Heart left ventricle (tissue), 16 donors: ENCODE results near the gene GTPBP6. TPM values are rescaled to one million over a fixed set of nuclear protein-coding genes. Genes with fewer than 3 reads are reported as not detected.

Experiments
- ATAC-seq, 4 donors: fragments of 200-7000 bp; cut with Tn5 transposase; one replicate each; pipeline ENCODE4 v1.9.1; 2020 to 2022; ENCODE audit warnings: moderate library complexity in 4 of 4, mild to moderate bottlenecking in 3 of 4, moderate number of reproducible peaks in 1 of 4
- DNase-seq, 5 donors: peaks; one replicate each; pipeline ENCODE4 v3.0.0-alpha.2; 2020
- H3K27ac ChIP-seq, 12 donors: fragments of 200-600 bp; sonication (generic) in 4 of 12; one replicate each; pipeline versions ENCODE4 v1.5.0 to v1.8.0; 2016 to 2022; ENCODE audit warnings: mild to moderate bottlenecking in 2 of 12
- H3K27me3 ChIP-seq, 9 donors: fragments of 200-600 bp; sonication (generic) in 2 of 9; one replicate each; pipeline versions ENCODE4 v1.5.1 to v1.8.0; 2016 to 2022; ENCODE audit warnings: mild to moderate bottlenecking in 3 of 9
- H3K36me3 ChIP-seq, 9 donors: fragments of 200-600 bp; sonication (generic) in 2 of 9; one replicate each; pipeline versions ENCODE4 v1.5.0 to v1.8.0; 2018 to 2022; ENCODE audit warnings: mild to moderate bottlenecking in 2 of 9
- H3K4me1 ChIP-seq, 12 donors: fragments of 200-600 bp; sonication (generic) in 4 of 12; one replicate each; pipeline versions ENCODE4 v1.5.0 to v1.8.0; 2016 to 2022; ENCODE audit warnings: mild to moderate bottlenecking in 3 of 12
- H3K4me3 ChIP-seq, 12 donors: fragments of 200-600 bp; sonication (generic) in 4 of 12; one replicate each; pipeline versions ENCODE4 v1.5.0 to v1.8.0; 2017 to 2022; ENCODE audit warnings: mild to moderate bottlenecking in 9 of 12, moderate library complexity in 4 of 12
- H3K9me3 ChIP-seq, 12 donors: fragments of 200-600 bp; sonication (generic) in 4 of 12; one replicate each; pipeline versions ENCODE4 v1.5.0 to v1.8.0; 2016 to 2022; ENCODE audit warnings: mild to moderate bottlenecking in 1 of 12
- POLR2A ChIP-seq, 2 donors: fragments of 450-650 bp; IDR thresholded peaks; one replicate each; pipeline ENCODE4 v1.6.1; 2017; ENCODE audit warnings: antibody characterized with exemption in 2 of 2, mild to moderate bottlenecking in 2 of 2, moderate library complexity in 2 of 2
- WGBS, 4 donors: extraction: QIAGEN DNeasy Blood & Tissue Kit in 2 of 4; methylation state at CpG; one replicate each; pipeline versions ENCODE4 v1.1.5 to v1.1.7; 2013 to 2018; 5-methylcytosine and 5-hydroxymethylcytosine counted together
- intact Hi-C, 10 donors: fragments of 100-400 bp; cut with DNase I; formaldehyde crosslinking; loops; one replicate each; pipeline versions ENCODE4 v1.11.1 to v1.14.2; 2022
- polyA plus RNA-seq, 2 donors: library from polyadenylated mRNA; stranded (reverse); fragments of 200-250 nt; gene quantifications; one replicate each; pipeline ENCODE4 v1.2.3, GENCODE V29; 2013
- total RNA-seq, 9 donors: library from RNA; depleted of rRNA in 2 of 9; stranded (reverse); fragments of >200 nt in 2 of 9; fragmentation: NEBNext Ultra II Directional in 3 of 9; extraction: Animal tissue kit (Norgen Biotek cat#: 25700) in 3 of 9; gene quantifications; one replicate each; pipeline versions ENCODE4 v1.1.0 to v1.2.4, GENCODE V29; 2016 to 2023
- TF ChIP-seq, protein P1 (sequence below), 12 donors: fragments of 200-600 bp; sonication (generic) in 4 of 12; IDR thresholded peaks; one replicate each; pipeline versions ENCODE4 v1.5.0 to v1.8.0; 2018 to 2022; ENCODE audit warnings: antibody characterized with exemption in 12 of 12, mild to moderate bottlenecking in 5 of 12
- donor health status: ischemic (EF 13 %, LVEDD 7.1; RV severe dilation, severe dysfunction).
- donor health status: healthy with polysubstance abuse.
- donor health status: DM: no; HTN: yes; CAD: no.
- donor health status: DM: no; HTN: no; CAD: no.
- donor health status: ischemic (EF 25% LVEDD 6.9; RV normal size, moderate dysfunction).
- donor health status: ischemic (EF 25% LVEDD 5.7; RV mildly dilated, moderate dysfunction).
- donor health status: healthy.
- donor health status: DM: yes; HTN: yes; CAD: no.
- donor health status: ischemic (EF 35%, LVEDD 5.7; RV mildly dilated, moderate dysfunction).
- donor health status: nonischemic (EF 11% LVEDD 7.7; RV severe dilation, severe dysfunction).
- donor health status: DM: yes; HTN: yes; CAD: no.
- donor health status: PGD.
- donor health status: ischemic (EF 29% LVEDD 5.4; RV normal size, mild dysfunction).
- donor health status: nonischemic (EF 23%, LVEDD 6.1; RV moderate dilation, normal function).

Gene GTPBP6
- total and polyA plus RNA-seq, 11 donors: 31.3 to 102 (median 49.9) TPM

DNA sequence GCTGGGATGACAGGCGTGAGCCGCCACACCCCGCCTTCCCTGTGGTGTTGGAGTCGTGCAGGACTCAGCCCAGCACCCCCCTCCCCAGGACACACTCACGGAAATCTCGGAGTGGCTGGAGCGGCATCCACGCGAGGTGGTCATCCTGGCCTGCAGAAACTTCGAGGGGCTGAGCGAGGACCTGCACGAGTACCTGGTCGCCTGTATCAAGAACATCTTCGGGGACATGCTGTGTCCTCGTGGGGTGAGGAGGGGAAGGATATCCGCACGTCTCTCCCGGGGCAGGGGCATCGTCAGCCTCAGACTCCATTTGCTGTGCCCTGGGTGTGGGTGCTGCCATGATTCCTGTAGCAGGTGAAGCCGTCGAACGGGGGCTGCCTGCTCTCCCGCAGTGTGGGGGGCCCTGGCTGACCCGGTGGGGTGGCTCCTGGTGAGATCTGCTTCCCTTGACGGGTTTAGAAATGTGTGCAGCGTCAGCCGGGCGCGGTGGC, 27.1 kb downstream of the GTPBP6 start:
- 95 to 98% (median 96%) methylated on average over 18 to 29 of the region's 29 CpGs for WGBS, 4 donors
- Histone ChIP-seq H3K4me3 (no peak overlapping the region), H3K27ac (no peak overlapping the region), H3K36me3 (peaks cover 0 to 45% (median 12%) of the 10 kb centered on the region in 9 donors), H3K27me3 (no peaks in the 10 kb centered on the region), H3K4me1 (no peaks in the 10 kb centered on the region), H3K9me3 (no peaks in the 10 kb centered on the region)
- DNase-seq (peak in 4 of 5 donors; percentile 4 to 64 (median 15)), ATAC-seq (no peak)
- TF ChIP-seq, protein P1, sequence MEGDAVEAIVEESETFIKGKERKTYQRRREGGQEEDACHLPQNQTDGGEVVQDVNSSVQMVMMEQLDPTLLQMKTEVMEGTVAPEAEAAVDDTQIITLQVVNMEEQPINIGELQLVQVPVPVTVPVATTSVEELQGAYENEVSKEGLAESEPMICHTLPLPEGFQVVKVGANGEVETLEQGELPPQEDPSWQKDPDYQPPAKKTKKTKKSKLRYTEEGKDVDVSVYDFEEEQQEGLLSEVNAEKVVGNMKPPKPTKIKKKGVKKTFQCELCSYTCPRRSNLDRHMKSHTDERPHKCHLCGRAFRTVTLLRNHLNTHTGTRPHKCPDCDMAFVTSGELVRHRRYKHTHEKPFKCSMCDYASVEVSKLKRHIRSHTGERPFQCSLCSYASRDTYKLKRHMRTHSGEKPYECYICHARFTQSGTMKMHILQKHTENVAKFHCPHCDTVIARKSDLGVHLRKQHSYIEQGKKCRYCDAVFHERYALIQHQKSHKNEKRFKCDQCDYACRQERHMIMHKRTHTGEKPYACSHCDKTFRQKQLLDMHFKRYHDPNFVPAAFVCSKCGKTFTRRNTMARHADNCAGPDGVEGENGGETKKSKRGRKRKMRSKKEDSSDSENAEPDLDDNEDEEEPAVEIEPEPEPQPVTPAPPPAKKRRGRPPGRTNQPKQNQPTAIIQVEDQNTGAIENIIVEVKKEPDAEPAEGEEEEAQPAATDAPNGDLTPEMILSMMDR (IDR thresholded peaks at IDR 0.05): no peak
- TF ChIP-seq POLR2A (IDR thresholded peaks at IDR 0.05): no peak
- intact Hi-C loops: no loop called here

DNA sequence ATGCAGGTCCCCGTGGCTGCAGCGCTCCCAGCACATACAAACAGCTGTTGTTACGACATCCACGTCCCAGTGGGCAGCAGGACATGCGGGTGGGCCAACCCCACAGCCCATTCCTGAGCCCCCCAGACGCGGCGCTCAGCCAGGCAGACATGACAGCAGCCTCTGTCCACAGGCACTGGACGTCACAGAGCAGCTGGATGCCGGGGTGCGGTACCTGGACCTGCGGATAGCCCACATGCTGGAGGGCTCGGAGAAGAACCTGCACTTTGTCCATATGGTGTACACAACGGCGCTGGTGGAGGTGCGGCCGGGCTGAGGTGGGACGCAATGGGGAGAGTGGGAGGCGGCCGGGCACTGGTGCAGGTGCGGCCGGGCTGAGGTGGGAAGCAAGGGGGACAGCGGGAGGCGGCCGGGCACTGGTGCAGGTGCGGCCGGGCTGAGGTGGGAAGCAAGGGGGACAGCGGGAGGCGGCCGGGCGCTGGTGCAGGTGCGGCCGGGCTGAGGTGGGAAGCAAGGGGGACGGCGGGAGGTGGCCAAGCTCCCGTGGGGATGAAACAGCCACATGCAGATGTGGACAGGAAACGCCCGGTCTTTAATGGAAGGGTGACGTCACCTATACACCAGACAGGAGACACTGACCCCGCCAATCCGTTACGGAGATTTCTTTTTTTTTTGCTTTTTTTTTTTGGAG, 28.0 kb downstream of the GTPBP6 start:
- TF ChIP-seq POLR2A (IDR thresholded peaks at IDR 0.05): no peak
- TF ChIP-seq, protein P1 (IDR thresholded peaks at IDR 0.05): no peak
- H3K4me1 ChIP-seq: no peaks in the 10 kb centered on the region
- ATAC-seq: peak in 1 of 4 donors; percentile 17
- DNase-seq: peak in 3 of 5 donors; percentile 3 to 55 (median 11)
- 94 to 97% (median 95%) methylated on average over 42 of the region's 42 CpGs for WGBS, 4 donors
- no peak overlapping the region for H3K4me3 ChIP-seq
- no peak overlapping the region for H3K27ac ChIP-seq
- no peaks in the 10 kb centered on the region for H3K27me3 ChIP-seq
- peaks cover 0 to 46% (median 10%) of the 10 kb centered on the region in 9 donors for H3K36me3 ChIP-seq
- no peaks in the 10 kb centered on the region for H3K9me3 ChIP-seq
- intact Hi-C loops: no loop called here

DNA sequence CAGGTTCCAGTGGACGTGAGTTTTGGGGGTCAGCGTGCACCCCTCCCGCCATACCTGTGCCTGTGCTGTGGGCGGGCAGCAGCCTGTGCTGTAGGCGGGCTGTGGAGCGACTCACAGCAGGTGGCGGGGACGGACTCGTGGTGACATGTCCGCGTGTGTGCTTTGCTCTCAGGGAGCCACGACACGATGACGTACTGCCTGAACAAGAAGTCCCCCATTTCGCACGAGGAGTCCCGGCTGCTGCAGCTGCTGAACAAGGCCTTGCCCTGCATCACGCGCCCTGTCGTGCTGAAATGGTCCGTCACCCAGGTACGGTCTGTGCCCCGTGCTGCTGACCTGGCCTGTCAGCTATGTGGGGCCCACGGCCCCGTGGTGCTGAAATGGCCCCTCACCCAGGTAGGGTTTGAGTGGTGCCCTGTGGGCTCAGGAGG, 30.0 kb downstream of the GTPBP6 start:
- no peaks in the 10 kb centered on the region for H3K27me3 ChIP-seq
- ATAC-seq (no peak), DNase-seq (peak in 4 of 5 donors; percentile 2 to 50 (median 10))
- TF ChIP-seq POLR2A (IDR thresholded peaks at IDR 0.05): no peak
- TF ChIP-seq, protein P1 (IDR thresholded peaks at IDR 0.05): no peak
- H3K27ac ChIP-seq: no peak overlapping the region
- H3K4me3 ChIP-seq: no peak overlapping the region
- peaks cover 0 to 48% (median 14%) of the 10 kb centered on the region in 9 donors for H3K36me3 ChIP-seq
- H3K4me1 ChIP-seq: peaks cover 0 to 4% (median 0%) of the 10 kb centered on the region in 12 donors
- intact Hi-C loops: no loop called here
- no peaks in the 10 kb centered on the region for H3K9me3 ChIP-seq
- 93 to 98% (median 95%) methylated on average over 9 to 25 of the region's 25 CpGs for WGBS, 4 donors

DNA sequence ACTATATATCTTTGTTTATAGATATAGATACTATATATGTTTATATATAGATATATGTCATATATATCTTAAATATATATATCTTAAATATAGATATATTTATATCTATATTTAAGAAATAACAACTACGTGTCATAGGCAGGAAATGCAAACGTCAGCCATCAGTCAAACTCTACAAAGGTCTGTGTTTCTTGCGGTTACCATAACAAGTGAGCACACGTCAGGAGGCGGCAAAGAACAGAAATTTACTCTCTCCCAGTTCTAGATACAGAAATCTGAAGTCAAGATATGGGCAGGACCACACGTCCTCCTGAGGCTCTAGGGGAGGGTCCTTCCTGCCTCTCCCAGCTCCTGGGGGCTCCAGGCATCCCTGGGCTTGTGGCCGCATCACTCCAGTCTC, 30.9 kb downstream of the GTPBP6 start:
- TF ChIP-seq, protein P1 (IDR thresholded peaks at IDR 0.05): no peak
- TF ChIP-seq POLR2A (IDR thresholded peaks at IDR 0.05): no peak
- Histone ChIP-seq H3K9me3 (no peaks in the 10 kb centered on the region), H3K27me3 (no peaks in the 10 kb centered on the region), H3K4me1 (peaks cover 0 to 4% (median 0%) of the 10 kb centered on the region in 12 donors), H3K4me3 (no peak overlapping the region), H3K27ac (no peak overlapping the region), H3K36me3 (peaks cover 0 to 41% (median 12%) of the 10 kb centered on the region in 9 donors)
- peak in 2 of 5 donors; percentile 0 to 4 for DNase-seq
- 91 to 95% (median 93%) methylated on average over 7 of the region's 7 CpGs for WGBS, 4 donors
- ATAC-seq: no peak
- intact Hi-C loops: no loop called here
